Measurements from ENCODE around the gene C4orf36.

- TF ChIP-seq CTCF (IDR thresholded peaks at IDR 0.05) (no peak), POLR2A (IDR thresholded peaks at IDR 0.05) (no peak), POLR2AphosphoS5 (IDR thresholded peaks at IDR 0.05) (no peak), EP300 (IDR thresholded peaks at IDR 0.05) (no peak)
These were observed 39.0 kb downstream of the C4orf36 start for GRCh38 chr4:86853209-86853608.
